A549 (cell line): ENCODE data around the gene ITGB1BP1. TPM values are rescaled to one million over a fixed set of nuclear protein-coding genes. Genes with fewer than 3 reads are reported as not detected.

Experiments used
- ATAC-seq, 2 experiments: fragments of 200-7000 bp in 1 of 2; fragments of >200 bp in 1 of 2; cut with Nextera tagmentation in 1 of 2; cut with Tn5 transposase in 1 of 2; 3 replicates each; pipeline versions ENCODE4 v1.8.0 to v1.9.1; 2018 to 2020; ENCODE audit warnings: mild to moderate bottlenecking in 1 of 2, moderate library complexity in 1 of 2
- CTCF ChIA-PET: fragments of 300-600 bp; sonication (Branson Sonifier 250); formaldehyde crosslinking; extraction: SDS; loops from one replicate; lab custom pipeline; 2021; ENCODE audit warnings: antibody characterized with exemption, inconsistent platforms; lab: Yijun Ruan, JAX
- POLR2A ChIA-PET: fragments of 350-600 bp; formaldehyde crosslinking; extraction: SDS; loops from one replicate; lab custom pipeline; 2021; ENCODE audit warnings: antibody characterized with exemption, inconsistent platforms; lab: Yijun Ruan, JAX
- DNase-seq, 2 experiments: peaks; one replicate each; pipeline versions ENCODE4 v3.0.0 to v3.0.0-alpha.2; 2011 to 2016; ENCODE audit warnings: low read depth in 1 of 2, low spot score in 1 of 2
- FAIRE-seq: peaks from 2 replicates; lab custom pipeline; 2011; peaks lifted over from hg19 to GRCh38; lab: Jason Lieb, UNC
- H3K27ac ChIP-seq, 2 experiments: fragments of >200 bp; sonication (Bioruptor Twin); formaldehyde crosslinking; 3 replicates each; pipeline ENCODE4 v1.5.1; 2016 to 2017
- H3K4me1 ChIP-seq: fragments of >200 bp; sonication (Bioruptor Twin); formaldehyde crosslinking; 3 replicates; pipeline ENCODE4 v1.6.1; 2016
- H3K4me2 ChIP-seq: fragments of >200 bp; sonication (Bioruptor Twin); formaldehyde crosslinking; 3 replicates; pipeline ENCODE4 v1.6.1; 2016
- H3K4me3 ChIP-seq: fragments of >200 bp; sonication (Bioruptor Twin); formaldehyde crosslinking; 3 replicates; pipeline ENCODE4 v1.5.1; 2016
- H3K9me3 ChIP-seq: fragments of >200 bp; sonication (Bioruptor Twin); formaldehyde crosslinking; 3 replicates; pipeline ENCODE4 v1.6.1; 2016
- ATOH8 ChIP-seq: fragments of 250-450 bp; sonication (Bioruptor Pico); IDR thresholded peaks from 2 replicates; pipeline ENCODE4 v1.5.0; 2020; ENCODE audit warnings: low read depth, mild to moderate bottlenecking, moderate library complexity
- CBX8 ChIP-seq: fragments of 200-600 bp; sonication (generic); IDR thresholded peaks from 2 replicates; pipeline ENCODE4 v1.6.1; 2016
- ELK1 ChIP-seq: fragments of 150-350 bp; IDR thresholded peaks from 2 replicates; pipeline ENCODE4 v1.6.1; 2014; ENCODE audit warnings: low read depth, mild to moderate bottlenecking, low read length
- ESRRA ChIP-seq: fragments of 150-350 bp; IDR thresholded peaks from 2 replicates; pipeline ENCODE4 v1.6.1; 2014; ENCODE audit warnings: mild to moderate bottlenecking, low read length, borderline replicate concordance
- FOSL2 ChIP-seq, 2 experiments: fragments of 450-650 bp in 1 of 2; fragments of >200 bp in 1 of 2; sonication (Bioruptor Twin) in 1 of 2; formaldehyde crosslinking; IDR thresholded peaks; 2 replicates each; pipeline versions ENCODE4 v1.5.0 to v1.6.1; 2016 to 2020; ENCODE audit warnings: mild to moderate bottlenecking in 1 of 2, moderate library complexity in 1 of 2
- GATA3 ChIP-seq: IDR thresholded peaks from 2 replicates; pipeline ENCODE4 v1.6.1; 2012; ENCODE audit warnings: borderline replicate concordance
- HEYL ChIP-seq: fragments of 250-450 bp; sonication (Bioruptor Pico); IDR thresholded peaks from 2 replicates; pipeline ENCODE4 v1.8.0; 2021; ENCODE audit warnings: mild to moderate bottlenecking, moderate library complexity
- MAZ ChIP-seq: fragments of 150-350 bp; IDR thresholded peaks from 2 replicates; pipeline ENCODE4 v1.6.1; 2014; ENCODE audit warnings: antibody characterized with exemption, low read depth, low read length, borderline replicate concordance
- MYC ChIP-seq: IDR thresholded peaks from 2 replicates; pipeline ENCODE4 v1.6.1; 2012; ENCODE audit warnings: mild to moderate bottlenecking, inconsistent platforms, low read length, improper control_type of control experiment, borderline replicate concordance
- NPAS2 ChIP-seq: fragments of 250-450 bp; sonication (Bioruptor Pico); IDR thresholded peaks from 2 replicates; pipeline ENCODE4 v1.8.0; 2022; ENCODE audit warnings: mild to moderate bottlenecking, moderate library complexity, borderline replicate concordance
- PHF8 ChIP-seq: fragments of 200-600 bp; sonication (generic); IDR thresholded peaks from 2 replicates; pipeline ENCODE4 v1.6.1; 2016; ENCODE audit warnings: low read depth, mild to moderate bottlenecking, antibody characterized with exemption, moderate library complexity, borderline replicate concordance
- RAD21 ChIP-seq, 2 experiments: fragments of >200 bp in 1 of 2; sonication (Bioruptor Twin) in 1 of 2; formaldehyde crosslinking in 1 of 2; IDR thresholded peaks in 1 of 2; conservative IDR thresholded peaks in 1 of 2; 2 replicates in 1 of 2; 3 replicates in 1 of 2; pipeline ENCODE4 v1.6.1; 2012 to 2018; ENCODE audit warnings: inconsistent platforms in 1 of 2
- RNF2 ChIP-seq: fragments of 200-600 bp; sonication (generic); IDR thresholded peaks from 2 replicates; pipeline ENCODE4 v1.6.1; 2016; ENCODE audit warnings: low read depth, mild to moderate bottlenecking, antibody characterized with exemption, moderate library complexity, borderline replicate concordance
- SREBF2 ChIP-seq: fragments of 450-650 bp; IDR thresholded peaks from 2 replicates; pipeline ENCODE4 v1.6.1; 2014; ENCODE audit warnings: mild to moderate bottlenecking, moderate library complexity
- ZFP36 ChIP-seq: fragments of 450-650 bp; IDR thresholded peaks from 2 replicates; pipeline ENCODE4 v1.6.1; 2014; ENCODE audit warnings: borderline replicate concordance; ENCODE audit not compliant: partially characterized antibody
- ZNF302 ChIP-seq: fragments of 250-450 bp; sonication (Bioruptor Pico); IDR thresholded peaks from 2 replicates; pipeline ENCODE4 v1.9.0; 2021; ENCODE audit warnings: inconsistent platforms, mild to moderate bottlenecking, moderate library complexity
- WGBS: methylation state at CpG from one replicate; pipeline ENCODE4 v1.1.6; 2017; ENCODE audit errors: missing lambda C conversion rate; 5-methylcytosine and 5-hydroxymethylcytosine counted together
- polyA plus RNA-seq, 4 experiments: library from polyadenylated mRNA; depleted of rRNA in 3 of 4; stranded (reverse); fragments of >200 nt; fragmentation: RNase III in 1 of 4; extraction: RNeasy Plus Mini Kit Qiagen cat#74134 plus additional on column Dnase treatment in 1 of 4; gene quantifications; 2 replicates in 3 of 4; 3 replicates in 1 of 4; pipeline ENCODE4 v1.2.3, GENCODE V29; 2011 to 2017
- TF ChIP-seq, protein P1 (sequence below): IDR thresholded peaks from 2 replicates; pipeline ENCODE4 v1.6.1; 2012
- TF ChIP-seq, protein P2 (sequence below): fragments of 450-650 bp; IDR thresholded peaks from 2 replicates; pipeline ENCODE4 v1.6.1; 2014; ENCODE audit warnings: antibody characterized with exemption
- TF ChIP-seq, protein P3 (sequence below): IDR thresholded peaks from 2 replicates; pipeline ENCODE4 v1.6.1; 2012

ITGB1BP1 gene
- polyA plus RNA-seq, 2 of the 4 experiments (the other 2 are of a cell fraction) = 99.3 to 136 TPM

DNA sequence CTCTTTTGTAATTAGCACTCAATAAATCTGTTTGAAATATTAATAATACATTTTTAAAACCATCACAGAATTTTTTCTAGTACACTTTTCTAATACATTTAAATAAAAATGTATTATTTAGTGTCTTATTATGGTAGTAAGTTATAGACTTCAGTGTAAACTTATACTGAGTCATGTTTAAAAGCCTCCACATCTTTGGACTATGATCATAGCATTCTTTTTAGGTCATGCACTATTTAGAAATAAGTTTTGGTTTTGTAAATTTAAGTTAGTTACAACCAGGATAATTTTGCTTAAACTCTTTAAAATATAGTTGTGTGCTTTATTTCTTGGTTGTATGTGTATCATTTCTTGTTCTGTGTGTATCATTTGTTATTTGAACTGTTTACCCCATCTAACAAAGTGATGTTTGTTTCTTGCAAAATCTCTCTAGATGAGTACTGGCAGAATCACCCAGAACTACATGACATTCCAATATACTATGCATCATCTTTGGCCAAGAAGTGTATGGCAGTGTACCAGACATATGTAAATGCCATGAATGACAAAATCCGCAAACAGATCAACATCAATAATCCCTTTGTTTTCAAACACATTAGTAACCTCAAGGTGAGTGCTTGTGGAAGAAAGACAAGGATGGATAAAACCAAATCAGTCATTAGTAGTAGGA is 16.9 kb upstream of the ITGB1BP1 start:
- POLR2A ChIA-PET = no interaction called here
- FAIRE-seq = no peak

DNA sequence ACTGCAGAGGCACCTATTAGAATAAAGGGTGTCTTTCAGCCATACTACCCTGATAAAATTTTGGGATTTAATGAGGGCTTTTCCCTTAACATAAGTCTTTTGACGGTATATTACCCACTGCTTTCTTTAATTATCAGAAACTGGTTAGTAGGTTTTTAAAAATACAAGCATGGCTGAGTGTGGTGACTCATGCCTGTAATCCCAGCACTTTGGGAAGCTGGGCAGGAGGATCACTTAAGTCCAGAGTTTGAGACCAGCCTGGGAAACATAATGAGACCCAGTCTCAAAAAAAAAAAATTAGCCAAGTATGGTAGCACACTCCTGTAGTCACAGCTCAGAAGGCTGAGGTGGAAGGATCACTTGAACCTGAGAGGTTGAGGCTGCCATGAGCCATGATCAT is 16.2 kb upstream of the ITGB1BP1 start:
- POLR2A ChIA-PET = no interaction called here

More for the DNA sequence above, 16.9 kb upstream of the ITGB1BP1 start:
- DNase-seq (no peak), ATAC-seq (peak in 1 of 2 experiments; percentile 35; a peak in 1 of 6 replicates)
- Histone ChIP-seq H3K4me3 (no peak overlapping the region), H3K4me1 (peaks cover 6% of the 10 kb centered on the region; the same call in 1 of the 3 replicates), H3K4me2 (no peak overlapping the region), H3K27ac (no peak overlapping the region), H3K9me3 (no peaks in the 10 kb centered on the region)
- 95% methylated on average over 1 of the region's 1 CpG for WGBS
- CTCF ChIA-PET = no interaction called here
- TF ChIP-seq NPAS2 (CRISPR knock-in tag) (no peak), ESRRA (no peak), HEYL (CRISPR knock-in tag) (no peak), ZNF302 (CRISPR knock-in tag) (no peak), RNF2 (no peak), ELK1 (no peak), MAZ (no peak)

GRCh38 chr2:9434489-9434888 is 11.2 kb upstream of the ITGB1BP1 start:
- Histone ChIP-seq H3K4me2 (no peak overlapping the region), H3K4me1 (peaks cover 5% of the 10 kb centered on the region; the same call in 1 of the 3 replicates), H3K9me3 (no peaks in the 10 kb centered on the region), H3K27ac (no peak overlapping the region), H3K4me3 (no peak overlapping the region)
- ATAC-seq (no peak; a peak in 3 of 6 replicates), FAIRE-seq (no peak), DNase-seq (no peak)
- 57% methylated on average over 2 of the region's 2 CpGs for WGBS
- TF ChIP-seq CBX8 (no peak), ATOH8 (CRISPR knock-in tag) (no peak), RAD21 (conservative IDR thresholded peaks at IDR 0.05 in 1 of 2, IDR thresholded peaks at IDR 0.05 in 1 of 2) (no peak), MYC (no peak), SREBF2 (no peak), ZNF302 (CRISPR knock-in tag) (no peak), FOSL2 (IDR thresholded peaks at IDR 0.05) (no peak), FOSL2 (CRISPR knock-in tag; IDR thresholded peaks at IDR 0.05) (no peak), GATA3 (no peak), ZFP36 (no peak)
- TF ChIP-seq, protein P1, sequence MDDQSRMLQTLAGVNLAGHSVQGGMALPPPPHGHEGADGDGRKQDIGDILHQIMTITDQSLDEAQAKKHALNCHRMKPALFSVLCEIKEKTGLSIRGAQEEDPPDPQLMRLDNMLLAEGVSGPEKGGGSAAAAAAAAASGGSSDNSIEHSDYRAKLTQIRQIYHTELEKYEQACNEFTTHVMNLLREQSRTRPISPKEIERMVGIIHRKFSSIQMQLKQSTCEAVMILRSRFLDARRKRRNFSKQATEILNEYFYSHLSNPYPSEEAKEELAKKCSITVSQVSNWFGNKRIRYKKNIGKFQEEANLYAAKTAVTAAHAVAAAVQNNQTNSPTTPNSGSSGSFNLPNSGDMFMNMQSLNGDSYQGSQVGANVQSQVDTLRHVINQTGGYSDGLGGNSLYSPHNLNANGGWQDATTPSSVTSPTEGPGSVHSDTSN = no peak
- TF ChIP-seq, protein P2, sequence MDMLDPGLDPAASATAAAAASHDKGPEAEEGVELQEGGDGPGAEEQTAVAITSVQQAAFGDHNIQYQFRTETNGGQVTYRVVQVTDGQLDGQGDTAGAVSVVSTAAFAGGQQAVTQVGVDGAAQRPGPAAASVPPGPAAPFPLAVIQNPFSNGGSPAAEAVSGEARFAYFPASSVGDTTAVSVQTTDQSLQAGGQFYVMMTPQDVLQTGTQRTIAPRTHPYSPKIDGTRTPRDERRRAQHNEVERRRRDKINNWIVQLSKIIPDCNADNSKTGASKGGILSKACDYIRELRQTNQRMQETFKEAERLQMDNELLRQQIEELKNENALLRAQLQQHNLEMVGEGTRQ = no peak
- ChIA-PET POLR2A (interaction anchor here (1.4 kb wide), 1 partner anchor 11 kb away, joined by 4 read pairs; the partner anchor contains the start of genes CPSF3 and ITGB1BP1), CTCF (interaction anchor here (0.6 to 2.6 kb wide), 5 partner anchors 13 to 293 kb away, joined by 3 to 9 read pairs (median 4); no protein-coding TSS in a partner anchor)

More for the DNA sequence above, 16.2 kb upstream of the ITGB1BP1 start:
- Histone ChIP-seq H3K9me3 (no peaks in the 10 kb centered on the region), H3K4me1 (peaks cover 6% of the 10 kb centered on the region; the same call in 1 of the 3 replicates), H3K4me2 (no peak overlapping the region), H3K27ac (no peak overlapping the region), H3K4me3 (no peak overlapping the region)
- WGBS = 92% methylated on average over 1 of the region's 1 CpG
- FAIRE-seq (no peak), DNase-seq (no peak)
- TF ChIP-seq, protein P3, sequence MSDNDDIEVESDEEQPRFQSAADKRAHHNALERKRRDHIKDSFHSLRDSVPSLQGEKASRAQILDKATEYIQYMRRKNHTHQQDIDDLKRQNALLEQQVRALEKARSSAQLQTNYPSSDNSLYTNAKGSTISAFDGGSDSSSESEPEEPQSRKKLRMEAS = no peak
- TF ChIP-seq PHF8 (no peak), FOSL2 (IDR thresholded peaks at IDR 0.05) (no peak), FOSL2 (CRISPR knock-in tag; IDR thresholded peaks at IDR 0.05) (peak; percentile 44)
- TF ChIP-seq, all 56 proteins: peak for 1
- CTCF ChIA-PET = interaction anchor here (1.1 kb wide), 1 partner anchor 16 kb away, joined by 4 read pairs; no protein-coding TSS in a partner anchor
- no peak for ATAC-seq
